Measurements from ENCODE around the gene KRTAP10-5.

KRTAP10-5 gene

DNA sequence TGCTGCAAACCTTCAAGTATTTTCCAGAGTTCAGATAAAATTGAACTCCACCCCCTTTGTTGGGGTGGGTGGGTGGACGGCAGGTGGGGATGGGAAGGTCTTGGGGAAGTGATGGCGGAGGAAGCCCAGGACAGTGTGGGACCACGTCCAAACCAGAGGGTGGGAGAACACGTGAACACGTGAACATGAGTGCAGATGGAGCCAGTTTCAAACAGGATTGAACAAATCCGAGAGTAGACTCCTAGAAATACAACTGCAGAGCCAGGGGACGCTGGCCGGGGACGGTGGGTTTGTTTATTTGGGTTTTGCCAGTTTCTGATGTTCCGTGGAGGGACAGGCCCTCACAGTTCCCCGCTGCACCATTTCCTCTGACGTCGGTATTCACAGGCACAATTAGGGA, 32.0 kb downstream of the KRTAP10-5 start:
- DNase-seq, result no peak

DNA sequence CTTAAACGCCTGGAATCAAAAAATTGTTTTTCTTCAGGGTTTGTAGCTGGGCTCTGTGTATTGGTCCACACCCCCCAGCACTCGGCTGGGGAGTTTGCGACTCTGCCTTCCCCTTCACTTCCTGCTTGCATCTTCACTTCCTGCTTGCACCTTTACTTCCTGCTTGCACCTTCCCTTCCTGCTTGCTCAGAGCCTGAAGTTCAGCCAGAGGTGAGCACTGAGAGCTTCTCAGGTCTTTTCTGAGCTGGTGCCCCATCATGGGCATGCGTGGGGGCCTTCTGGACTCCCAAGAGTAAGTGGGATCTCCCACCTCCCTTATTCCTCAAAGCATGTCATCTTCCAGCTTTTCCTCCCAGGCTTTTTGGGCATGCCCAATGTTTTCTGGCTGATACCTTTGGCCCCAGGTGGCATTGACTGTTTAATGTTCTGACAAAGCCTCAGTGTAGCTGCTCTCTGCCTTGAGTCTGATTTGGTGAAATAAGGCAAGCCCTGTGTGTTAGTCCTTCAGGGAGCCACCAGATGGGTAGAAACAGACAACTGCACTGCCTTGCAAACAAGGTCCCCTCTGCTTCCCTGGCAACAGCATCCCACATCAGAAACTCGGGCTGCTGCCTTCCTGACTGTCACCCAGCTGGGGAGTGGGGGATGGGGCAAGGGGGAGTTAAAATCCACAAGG, 32.6 kb downstream of the KRTAP10-5 start:
- peak; percentile 18 to 25 for DNase-seq

DNA sequence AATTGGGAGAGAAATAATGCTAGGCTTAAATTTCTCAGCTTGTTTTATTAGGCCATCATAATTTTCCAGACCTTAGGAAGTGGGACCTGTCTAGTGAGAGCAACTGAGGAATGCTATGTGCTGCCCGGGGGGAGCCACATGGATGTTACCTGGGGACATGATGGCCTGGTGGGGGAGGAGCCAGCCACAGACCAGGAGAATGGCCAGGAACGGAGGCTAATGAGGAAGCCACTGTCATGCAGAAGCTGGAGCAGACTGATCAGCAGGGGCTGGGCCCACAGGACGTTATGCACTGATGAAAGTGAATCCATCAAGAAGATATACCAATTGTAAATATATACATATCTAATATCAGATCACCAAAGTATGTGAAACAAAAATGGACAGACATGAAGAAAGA, 35.8 kb downstream of the KRTAP10-5 start:
- no peak for DNase-seq

DNA sequence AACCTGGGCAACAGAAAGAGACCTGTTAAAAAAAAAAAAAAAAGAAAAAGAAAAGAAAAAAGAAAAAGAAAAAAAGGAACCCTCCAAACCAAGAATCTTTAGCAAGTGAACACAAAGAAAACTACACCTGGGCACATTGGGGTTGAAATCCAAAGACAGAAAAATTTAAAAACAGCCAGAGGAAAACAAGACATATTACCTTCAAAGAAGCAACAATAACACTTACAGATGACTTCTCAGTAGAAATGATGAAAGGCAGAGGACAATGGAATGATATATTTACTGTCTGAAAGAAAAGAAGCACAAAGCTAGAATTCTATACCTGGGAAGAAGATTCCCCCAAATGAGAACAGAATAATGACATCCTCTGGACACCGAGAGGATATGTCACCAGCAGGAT, 37.7 kb downstream of the KRTAP10-5 start:
- DNase-seq, result no peak

DNA sequence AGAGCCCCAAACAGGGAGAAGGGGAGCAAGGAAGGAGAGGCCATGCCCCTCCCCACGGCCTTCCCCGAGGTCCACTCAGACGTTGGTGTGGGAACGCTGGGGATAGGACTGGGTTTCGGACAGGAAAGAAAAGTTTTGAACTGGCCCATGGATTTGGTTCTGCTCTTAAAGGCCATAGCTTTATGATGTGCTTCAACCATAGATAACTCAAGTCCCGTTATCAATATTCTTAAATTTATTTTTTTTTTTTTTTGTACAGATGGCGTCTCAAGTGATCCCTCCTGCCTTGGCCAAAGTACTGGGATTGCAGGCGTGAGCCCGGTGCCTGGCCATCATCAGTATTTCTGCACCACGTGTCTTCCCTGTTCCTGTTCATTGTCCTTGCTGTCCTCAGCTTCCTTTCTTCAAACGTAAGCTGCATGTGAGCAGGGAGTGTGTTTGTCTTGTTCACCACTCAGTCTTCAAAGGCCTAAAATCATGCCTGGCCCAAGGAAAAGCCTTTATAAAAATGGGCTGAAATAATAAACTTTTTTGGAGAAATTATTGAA, 39.6 kb downstream of the KRTAP10-5 start:
- no peak for DNase-seq

DNA sequence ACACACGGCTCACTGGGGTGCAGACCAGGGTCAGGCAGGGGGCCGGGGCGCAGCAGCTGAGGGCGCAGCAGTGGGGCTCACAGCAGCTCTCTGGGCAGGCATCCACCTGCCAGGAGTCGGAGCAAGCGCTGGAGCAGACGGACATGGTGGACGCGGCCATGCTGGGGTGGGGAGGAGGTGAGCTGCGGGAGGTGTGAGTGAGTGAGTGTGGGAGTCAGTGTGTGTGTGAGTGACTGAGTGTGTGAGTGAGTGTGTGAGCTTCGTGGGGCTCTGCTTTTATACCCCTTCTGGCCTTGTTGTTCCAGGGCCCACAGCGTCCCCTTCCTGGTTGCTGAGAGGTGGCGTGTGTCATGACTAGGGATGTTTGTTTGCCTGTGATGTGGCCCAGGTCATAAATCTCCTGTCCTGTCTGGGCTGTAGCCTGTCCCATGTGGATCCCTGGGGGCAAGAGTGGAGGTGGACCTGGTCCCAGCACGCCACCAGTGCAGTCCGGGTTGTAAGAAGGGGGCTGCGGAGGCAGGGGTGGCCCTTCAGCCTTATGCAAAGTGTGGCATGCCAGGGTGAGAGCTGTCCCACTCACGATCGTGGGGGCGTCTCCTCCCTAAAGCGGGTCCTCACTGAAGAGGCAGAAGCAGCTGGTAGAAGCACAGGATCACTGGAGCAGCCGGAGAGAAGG, 40.3 kb downstream of the KRTAP10-5 start, which contains the start of gene KRTAP10-1:
Gene KRTAP10-1, minus strand, starts transcription at position 205 of the 676 bp plus-strand sequence. Its CDS starts 45 bp downstream, at position 160.
- DNase-seq, result no peak

DNA sequence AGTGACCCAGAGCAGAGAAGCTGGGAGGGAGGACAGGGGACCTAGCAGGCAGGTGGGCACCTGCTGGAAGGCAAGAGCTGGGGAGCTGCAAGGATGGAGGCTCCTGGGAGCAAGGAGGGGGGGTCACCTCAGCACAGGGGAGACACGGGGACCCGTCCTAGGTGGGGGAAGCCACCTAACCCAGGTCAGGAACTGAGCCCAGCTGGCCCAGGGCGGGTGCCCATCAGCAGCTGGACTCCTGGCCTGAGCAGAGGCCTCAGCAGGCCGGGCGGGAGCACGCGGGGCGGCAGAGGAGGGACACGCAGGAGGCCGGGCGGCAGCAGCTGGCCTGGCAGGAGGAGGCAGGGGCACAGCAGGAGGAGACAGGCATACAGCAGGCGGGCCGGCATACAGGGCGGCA, 41.4 kb downstream of the KRTAP10-5 start:
- DNase-seq, result no peak

DNA sequence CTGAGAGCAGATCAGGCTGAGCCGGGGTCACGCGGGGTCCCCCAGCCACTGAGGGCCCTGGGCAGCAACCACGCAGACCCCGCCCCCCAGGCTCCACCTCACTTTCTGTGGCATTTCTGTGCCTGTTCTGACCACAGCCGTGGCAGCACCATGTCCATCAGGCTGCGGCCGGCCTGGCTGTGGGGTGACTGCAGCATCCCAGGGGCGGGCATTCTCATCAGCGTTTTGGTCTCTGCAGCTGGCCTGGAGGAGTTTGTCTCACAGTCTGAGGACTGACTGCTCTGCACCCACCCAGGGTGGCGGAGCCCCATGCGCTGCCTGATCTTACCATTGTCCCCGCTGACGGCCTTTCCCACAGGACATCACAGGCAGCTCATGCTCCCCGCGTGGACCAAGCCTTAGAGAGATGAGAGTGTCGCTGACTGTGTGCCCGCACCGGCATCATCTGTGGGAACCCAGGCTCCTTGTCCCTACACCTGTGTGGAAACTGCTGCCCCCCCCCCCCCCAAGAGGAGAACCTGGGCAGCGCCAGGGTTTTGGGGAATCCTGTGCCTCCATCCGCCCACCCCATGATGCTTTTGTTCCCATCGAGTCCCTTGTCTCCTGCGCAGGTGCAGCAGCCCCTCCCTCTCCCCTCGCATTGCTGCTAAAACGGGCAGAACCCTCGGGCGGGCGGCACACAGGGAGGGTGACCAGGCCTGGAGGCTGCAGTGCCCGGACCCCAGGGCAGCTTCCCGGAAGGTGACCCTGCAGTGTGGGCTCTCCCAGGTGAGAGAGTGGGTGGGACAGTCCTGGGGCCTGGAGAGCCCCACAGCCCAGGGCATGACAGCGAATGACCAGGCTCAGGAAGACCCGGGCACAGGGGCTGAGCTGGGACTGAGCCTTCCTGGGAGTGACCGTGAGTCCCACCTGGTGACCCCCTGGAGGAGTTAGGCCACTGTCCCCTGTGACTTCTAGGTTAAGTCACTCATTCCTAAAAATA, 42.2 kb downstream of the KRTAP10-5 start:
- no peak for DNase-seq

DNA sequence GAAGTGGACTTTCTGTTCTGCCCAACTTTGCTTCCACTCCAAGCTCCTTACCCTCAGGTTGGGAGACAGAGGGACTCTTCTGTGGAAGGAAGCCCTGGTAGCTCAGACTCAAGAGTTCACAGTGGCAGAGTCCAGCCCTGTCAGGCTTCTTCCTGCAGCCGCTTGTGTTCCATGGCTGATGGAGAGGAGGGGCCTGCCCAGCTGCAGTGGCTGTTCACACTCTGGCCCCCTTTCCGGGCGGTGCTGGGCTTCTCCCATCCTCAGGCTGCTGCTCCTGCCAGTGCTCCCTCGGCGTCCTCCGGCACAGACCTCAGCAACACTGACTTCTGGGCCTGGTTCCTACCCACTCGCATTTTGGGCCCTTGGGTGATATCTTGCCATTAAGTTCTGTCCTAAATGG, 44.4 kb downstream of the KRTAP10-5 start:
- no peak for DNase-seq

DNA sequence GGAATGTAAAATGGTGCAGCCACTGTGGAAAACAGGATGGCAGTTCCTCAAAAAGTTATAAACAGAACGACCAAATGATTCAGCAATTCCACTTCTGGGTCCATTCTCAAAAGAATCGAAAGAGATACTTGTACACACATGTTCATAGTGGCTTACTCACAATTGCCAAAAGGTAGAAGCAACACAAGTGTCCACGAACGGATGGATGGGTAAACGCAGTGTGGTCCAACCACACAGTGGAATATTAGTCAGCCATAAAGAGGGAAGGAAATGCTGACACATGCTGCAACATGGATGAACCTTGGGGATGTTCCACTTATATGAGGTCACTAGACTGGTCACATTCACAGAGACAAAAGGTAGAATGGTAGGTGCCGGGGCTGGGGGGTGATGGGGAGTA, 45.7 kb downstream of the KRTAP10-5 start:
- DNase-seq, result no peak

DNA sequence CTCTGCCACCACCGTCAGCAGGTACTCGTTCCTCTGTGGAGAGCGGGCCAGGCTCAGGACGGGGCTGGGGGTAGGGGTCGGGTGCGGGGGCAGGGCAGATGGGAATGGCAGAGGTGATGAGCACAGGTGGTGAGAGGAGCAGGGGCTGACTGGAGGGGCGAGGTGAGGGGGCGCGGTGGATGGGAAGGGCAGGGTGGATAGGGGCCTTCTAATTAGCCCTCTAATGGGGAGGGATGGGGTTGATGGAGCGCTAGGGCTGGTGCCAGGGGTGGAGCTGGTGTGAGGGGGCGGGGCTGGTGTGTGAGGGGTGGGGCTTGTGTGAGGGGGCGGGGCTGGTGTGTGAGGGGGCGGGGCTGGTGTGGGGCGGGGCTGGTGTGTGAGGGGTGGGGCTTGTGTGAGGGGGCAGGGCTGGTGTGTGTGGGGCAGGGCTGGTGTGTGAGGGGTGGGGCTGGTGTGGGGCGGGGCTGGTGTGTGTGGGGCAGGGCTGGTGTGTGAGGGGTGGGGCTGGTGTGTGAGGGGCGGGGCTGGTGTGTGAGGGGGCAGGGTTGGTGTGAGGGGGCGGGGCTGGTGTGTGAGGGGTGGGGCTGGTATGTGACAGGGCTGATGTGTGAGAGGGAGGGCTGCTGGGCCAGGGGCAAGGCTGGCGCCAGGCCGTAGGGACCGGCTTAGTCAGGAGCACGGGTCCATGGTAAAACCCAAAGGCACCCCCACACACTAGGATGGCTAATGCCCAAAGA, 46.3 kb downstream of the KRTAP10-5 start:
- DNase-seq, result no peak

DNA sequence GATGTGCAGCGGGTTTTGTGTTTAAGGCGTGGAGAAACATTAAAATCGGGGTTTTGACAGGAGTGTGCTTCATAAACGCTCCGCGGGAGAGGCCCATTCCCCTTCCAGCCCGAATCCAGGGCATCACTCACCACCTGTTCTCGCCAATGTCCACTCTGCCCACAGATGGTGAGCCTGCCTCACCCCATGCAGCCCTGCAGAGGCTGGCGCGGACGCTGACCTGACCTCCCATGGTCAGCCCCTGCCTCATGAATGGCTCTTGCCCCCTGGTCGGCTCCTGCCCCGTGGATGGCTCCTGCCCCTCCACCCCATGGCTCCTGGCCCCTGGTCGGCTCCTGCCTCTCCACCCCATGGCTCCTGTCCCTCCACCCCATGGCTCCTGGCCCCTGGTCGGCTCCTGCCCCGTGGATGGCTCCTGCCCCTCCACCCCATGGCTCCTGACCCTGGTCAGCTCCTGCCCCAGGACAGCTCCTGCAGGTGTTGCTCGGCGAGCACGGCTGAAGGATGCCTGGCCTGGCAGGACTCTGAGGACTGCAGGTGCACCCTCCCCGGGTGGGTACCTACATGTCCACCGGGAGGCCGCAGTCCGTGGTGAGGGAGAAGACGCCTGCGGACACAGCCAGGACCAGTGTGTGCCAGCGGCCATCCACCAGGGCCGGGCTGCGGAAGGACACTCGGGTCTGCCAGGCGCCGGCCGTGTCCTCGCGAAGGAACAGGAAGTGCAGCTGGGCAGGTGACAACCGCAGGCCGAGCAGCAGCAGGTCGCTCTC, 47.1 kb downstream of the KRTAP10-5 start:
- no peak for DNase-seq

DNA sequence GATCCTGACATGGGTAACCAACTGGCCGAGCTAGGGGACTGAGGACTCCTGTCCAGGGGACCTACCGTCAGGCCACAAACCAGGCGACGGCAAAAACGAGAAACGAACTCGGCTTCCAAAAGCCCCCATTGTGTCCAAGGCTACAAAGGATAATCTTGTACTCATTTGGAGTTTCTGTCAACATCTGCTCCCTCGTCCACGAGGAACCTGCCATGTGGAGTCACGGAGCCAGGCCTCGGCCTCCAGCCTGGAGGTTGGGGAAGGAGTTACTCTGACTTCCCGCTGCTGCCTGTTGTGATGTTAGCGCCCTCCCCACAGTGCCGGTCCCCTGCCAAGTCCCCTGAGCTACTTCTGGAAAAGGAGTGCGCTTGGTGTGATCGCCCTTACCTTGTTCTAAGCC, 47.7 kb downstream of the KRTAP10-5 start:
- no peak for DNase-seq

DNA sequence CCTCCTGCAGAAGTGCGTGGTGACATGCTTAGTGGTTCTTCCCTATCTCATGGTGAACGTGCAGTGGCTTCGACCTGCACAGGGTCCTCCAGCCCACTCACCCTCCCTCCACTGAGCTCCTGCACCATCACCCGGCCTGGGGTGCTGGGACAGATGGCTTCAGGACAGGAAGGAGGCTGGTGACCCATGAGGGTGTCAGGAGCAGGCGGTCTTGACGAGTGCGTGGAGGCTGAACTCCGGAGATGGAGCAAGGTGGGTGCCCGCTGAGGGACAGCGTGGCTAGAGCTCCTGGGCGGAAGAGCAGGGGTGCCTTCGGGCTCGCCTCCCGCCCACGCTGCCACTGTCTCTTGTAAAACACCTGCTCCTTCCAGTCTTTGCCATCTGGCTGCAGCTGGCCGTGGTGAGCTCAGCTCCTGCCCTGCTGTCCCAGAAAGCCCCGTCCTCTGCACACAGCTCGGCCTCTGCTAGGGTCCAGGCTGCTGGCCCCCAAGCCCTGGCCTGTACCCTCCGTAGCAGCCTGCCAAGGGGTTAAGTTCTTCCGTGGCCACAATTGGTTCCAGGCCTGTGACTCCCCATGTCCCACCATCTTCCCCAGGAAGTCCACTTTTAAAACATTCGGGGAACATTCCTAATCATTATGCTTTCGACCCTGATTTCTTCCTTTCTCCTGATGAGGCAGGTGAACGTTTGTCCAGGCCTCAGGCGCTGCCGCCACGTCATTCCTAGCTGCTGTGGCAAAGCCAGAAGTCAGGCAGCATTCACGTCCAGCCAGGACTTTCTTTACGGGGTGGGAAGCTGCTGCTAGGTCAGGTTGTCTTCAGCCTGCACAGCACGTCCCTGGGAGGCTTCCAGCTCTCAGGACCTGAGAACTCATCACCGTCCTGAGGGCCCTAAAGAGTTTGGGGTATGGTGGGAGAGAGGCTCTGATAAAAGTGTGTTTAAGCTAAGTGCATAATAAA, 48.5 kb downstream of the KRTAP10-5 start:
- no peak for DNase-seq

DNA sequence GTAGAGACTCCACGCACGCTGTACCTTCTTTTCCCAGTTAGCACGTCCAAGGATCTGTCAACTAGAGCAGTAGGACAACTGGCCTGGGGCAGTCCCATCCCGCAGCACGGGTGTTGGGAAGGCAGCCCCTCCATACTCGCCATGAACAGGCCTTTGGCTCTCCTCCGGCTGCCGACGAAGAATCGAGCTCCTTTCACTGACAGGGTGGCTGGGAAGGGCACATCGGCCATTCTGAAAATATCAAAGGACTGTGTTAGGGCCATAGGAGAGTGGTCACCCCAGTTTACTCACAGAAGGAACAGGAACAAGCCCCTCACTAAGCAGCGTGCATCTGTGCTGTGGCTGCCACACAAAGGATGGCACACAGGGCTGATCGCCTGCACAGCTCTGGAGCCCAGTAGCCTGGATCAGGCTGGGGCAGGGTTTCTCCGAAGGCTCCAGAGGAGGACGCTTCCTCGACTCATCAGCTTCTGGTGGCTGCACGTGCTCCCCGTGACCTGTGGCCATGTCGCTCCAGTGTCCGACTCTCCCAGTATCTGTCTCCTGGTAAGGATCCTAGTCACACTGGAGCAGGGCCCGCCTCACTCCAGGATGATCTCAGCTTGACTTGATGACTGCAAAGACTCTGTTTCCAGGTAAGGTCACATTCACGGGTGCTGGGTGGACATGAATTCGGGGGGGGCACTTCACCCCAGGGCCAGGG, 49.4 kb downstream of the KRTAP10-5 start:
- DNase-seq, result no peak

DNA sequence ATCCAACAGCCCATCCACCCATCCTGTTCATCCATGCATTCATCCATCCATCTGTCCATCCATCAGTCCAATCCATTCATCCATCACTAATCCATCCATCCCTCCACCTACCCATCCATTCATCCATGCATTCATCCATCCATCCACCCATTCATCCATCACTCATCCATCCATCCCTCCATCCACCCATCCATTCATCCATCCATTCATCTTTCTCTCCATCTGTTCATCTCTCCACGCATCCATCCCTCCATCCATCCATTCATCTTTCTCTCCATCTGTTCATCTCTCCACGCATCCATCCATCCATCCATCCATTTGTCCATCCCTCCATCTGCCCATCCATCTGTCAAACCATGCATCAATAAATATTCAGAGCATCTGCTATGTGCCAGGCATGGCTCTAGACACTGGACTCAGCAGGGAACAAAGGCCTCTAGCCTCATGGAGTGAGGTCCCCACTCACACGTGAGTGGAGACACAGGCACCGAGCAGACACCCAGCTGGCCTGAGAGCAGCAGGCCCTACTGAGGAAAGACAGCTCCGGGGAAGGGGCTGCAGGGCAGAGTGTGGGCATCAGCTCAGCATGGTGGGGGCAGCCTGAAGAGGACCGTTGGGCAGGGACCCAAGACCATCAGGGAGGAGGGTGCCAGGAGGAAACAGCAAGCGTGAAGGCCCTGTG, 50.0 kb downstream of the KRTAP10-5 start:
- DNase-seq, result no peak

DNA sequence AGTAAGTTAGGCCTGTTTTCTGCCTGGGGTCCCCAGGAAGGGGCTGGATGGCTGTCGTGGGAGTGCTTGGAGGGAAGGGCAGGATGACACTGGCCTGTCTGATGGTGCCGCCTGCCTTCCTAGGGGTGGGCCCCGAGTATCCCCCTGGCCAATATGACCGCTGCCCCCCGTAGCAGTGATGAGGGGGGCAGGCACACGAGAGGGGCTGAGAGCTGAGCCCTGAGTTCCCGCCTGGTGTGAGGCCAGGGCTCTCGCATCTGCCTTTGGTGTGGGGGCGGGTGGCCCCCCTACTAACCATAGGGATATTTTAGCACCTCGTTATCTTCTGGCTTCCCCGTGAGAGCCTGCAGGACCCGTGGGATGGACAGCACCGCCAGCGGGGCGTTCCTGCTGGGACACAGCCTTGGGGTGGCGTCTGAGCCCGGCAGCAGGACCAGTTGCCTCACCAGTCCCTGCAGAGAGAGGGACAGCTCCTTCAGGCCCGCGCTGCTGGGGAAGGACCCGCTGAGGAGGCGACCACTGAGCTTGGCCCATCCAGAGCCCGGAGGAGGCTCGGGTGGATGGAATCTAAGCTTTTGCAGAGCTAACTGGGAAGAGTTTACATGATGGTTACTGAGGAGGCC, 50.8 kb downstream of the KRTAP10-5 start:
- DNase-seq, result no peak
